ENCODE data around the gene TRMT10B. TPM values are rescaled to one million over a fixed set of nuclear protein-coding genes. Genes with fewer than 3 reads are reported as not detected.
"Not testable (repeated sequence)": the region's sequence is repeated elsewhere in the genome, so short reads cannot be mapped to it uniquely, and the experiment has no call there.

The TRMT10B gene
- total RNA-seq, 6 experiments from 2014 or later = 2.1 to 3.1 (median 2.6) TPM

DNA sequence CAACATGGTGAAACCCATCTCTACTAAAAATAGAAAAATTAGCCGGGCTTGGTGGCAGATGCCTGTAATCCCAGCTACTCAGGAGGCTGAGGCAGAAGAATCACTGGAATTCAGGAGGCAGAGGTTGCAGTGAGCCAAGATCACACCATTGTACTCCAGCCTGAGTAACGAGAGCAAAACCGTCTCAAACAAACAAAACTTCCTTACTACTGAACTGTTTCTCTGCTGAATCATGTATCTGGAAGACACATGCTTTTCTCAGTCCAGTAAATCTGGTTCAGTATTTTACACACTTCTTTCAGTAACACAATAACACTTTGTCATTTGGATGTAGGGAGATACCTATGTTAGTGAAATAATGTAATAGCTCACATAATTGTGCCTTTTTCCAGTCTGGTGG lies 7.9 kb downstream of the TRMT10B start:
- no peak for TF ChIP-seq CTCF (IDR thresholded peaks at IDR 0.05)
- H3K27ac Mint-ChIP-seq = peak overlapping the region; percentile 86
- H3K27me3 Mint-ChIP-seq (ENCODE audit: insufficient read depth) = no peaks in the 10 kb centered on the region; the same call in 1 of the 2 replicates
- DNase-seq = peak; percentile 81
- no peaks in the 10 kb centered on the region; the same call in 1 of the 2 replicates for H3K9me3 Mint-ChIP-seq
- H3K36me3 Mint-ChIP-seq (ENCODE audit: low read depth) = peaks cover 4% of the 10 kb centered on the region; the same call in 1 of the 2 replicates
- peak overlapping the region; percentile 65; the same call in 1 of the 2 replicates for H3K4me3 Mint-ChIP-seq
- peaks cover 22% of the 10 kb centered on the region for H3K4me1 Mint-ChIP-seq (ENCODE audit: low read depth)

DNA sequence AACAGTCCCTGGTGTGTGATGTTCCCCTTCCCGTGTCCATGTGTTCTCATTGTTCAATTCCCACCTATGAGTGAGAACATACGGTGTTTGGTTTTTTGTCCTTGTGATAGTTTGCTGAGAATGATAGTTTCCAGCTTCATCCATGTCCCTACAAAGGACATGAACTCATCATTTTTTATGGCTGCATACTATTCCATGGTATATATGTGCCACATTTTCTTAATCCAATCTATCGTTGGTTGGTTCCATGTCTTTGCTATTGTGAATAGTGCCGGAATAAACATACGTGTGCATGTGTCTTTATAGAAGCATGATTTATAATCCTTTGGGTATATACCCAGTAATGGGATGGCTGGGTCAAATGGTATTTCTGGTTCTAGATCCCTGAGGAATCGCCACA lies 11.7 kb downstream of the TRMT10B start:
- not testable (repeated sequence) for H3K36me3 Mint-ChIP-seq (ENCODE audit: low read depth); H3K9me3 Mint-ChIP-seq; H3K27me3 Mint-ChIP-seq (ENCODE audit: insufficient read depth); DNase-seq; H3K4me3 Mint-ChIP-seq; H3K27ac Mint-ChIP-seq
- peaks cover 20% of the 10 kb centered on the region for H3K4me1 Mint-ChIP-seq (ENCODE audit: low read depth)

GRCh38 chr9:37769306-37769705 lies 15.7 kb downstream of the TRMT10B start:
- H3K4me1 Mint-ChIP-seq (ENCODE audit: low read depth) = peaks cover 4% of the 10 kb centered on the region
- H3K36me3 Mint-ChIP-seq (ENCODE audit: low read depth) = peaks cover 8% of the 10 kb centered on the region
- no peak overlapping the region for H3K27ac Mint-ChIP-seq
- TF ChIP-seq CTCF (IDR thresholded peaks at IDR 0.05) = no peak
- DNase-seq = no peak
- H3K4me3 Mint-ChIP-seq = no peak overlapping the region
- H3K9me3 Mint-ChIP-seq = no peaks in the 10 kb centered on the region; the same call in 1 of the 2 replicates
- H3K27me3 Mint-ChIP-seq (ENCODE audit: insufficient read depth) = no peaks in the 10 kb centered on the region; the same call in 1 of the 2 replicates

DNA sequence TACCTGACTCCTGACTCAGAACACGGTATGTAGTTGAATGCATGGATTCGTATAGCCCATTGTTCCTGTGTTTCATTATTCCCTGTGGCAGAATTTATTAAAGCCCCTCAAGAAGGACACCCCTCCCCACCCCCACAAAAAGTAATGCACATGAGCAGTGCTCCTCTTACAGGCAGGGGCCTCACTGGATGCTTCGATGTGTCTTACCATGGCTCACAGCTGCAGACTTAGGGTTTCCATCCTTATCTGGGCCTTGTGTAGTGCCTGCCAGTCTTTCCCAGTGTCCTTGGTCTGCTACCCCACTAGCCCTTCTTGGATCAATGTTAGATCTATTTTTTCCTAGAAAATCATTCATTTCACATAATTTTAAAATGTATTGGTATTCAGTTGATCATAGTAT lies 16.4 kb downstream of the TRMT10B start:
- H3K9me3 Mint-ChIP-seq = no peaks in the 10 kb centered on the region; the same call in 1 of the 2 replicates
- no peaks in the 10 kb centered on the region; the same call in none of the 2 replicates for H3K27me3 Mint-ChIP-seq (ENCODE audit: insufficient read depth)
- H3K4me3 Mint-ChIP-seq = no peak overlapping the region
- no peak overlapping the region for H3K27ac Mint-ChIP-seq
- no peak for DNase-seq
- TF ChIP-seq CTCF (IDR thresholded peaks at IDR 0.05) = no peak
- H3K4me1 Mint-ChIP-seq (ENCODE audit: low read depth) = peaks cover 11% of the 10 kb centered on the region
- H3K36me3 Mint-ChIP-seq (ENCODE audit: low read depth) = peaks cover 12% of the 10 kb centered on the region

GRCh38 chr9:37775216-37775919 lies 21.8 kb downstream of the TRMT10B start:
- peak overlapping the region; percentile 32; the same call in 1 of the 2 replicates for H3K4me3 Mint-ChIP-seq
- peak; percentile 37 for DNase-seq
- TF ChIP-seq CTCF (IDR thresholded peaks at IDR 0.05) = no peak
- H3K27ac Mint-ChIP-seq = peak overlapping the region; percentile 70
- H3K9me3 Mint-ChIP-seq = no peaks in the 10 kb centered on the region
- H3K27me3 Mint-ChIP-seq (ENCODE audit: insufficient read depth) = no peaks in the 10 kb centered on the region; the same call in 1 of the 2 replicates
- H3K4me1 Mint-ChIP-seq (ENCODE audit: low read depth) = peaks cover 35% of the 10 kb centered on the region
- peaks cover 24% of the 10 kb centered on the region for H3K36me3 Mint-ChIP-seq (ENCODE audit: low read depth)

GRCh38 chr9:37776328-37776727 lies 22.7 kb downstream of the TRMT10B start:
- Mint-ChIP-seq H3K4me3 (no peak overlapping the region), H3K36me3 (ENCODE audit: low read depth) (peaks cover 32% of the 10 kb centered on the region), H3K27me3 (ENCODE audit: insufficient read depth) (no peaks in the 10 kb centered on the region; the same call in 1 of the 2 replicates), H3K4me1 (ENCODE audit: low read depth) (peaks cover 35% of the 10 kb centered on the region), H3K9me3 (no peaks in the 10 kb centered on the region), H3K27ac (peak overlapping the region; percentile 56)
- TF ChIP-seq CTCF (IDR thresholded peaks at IDR 0.05) = no peak
- DNase-seq = peak; percentile 80

Measured in HFFc6 (cell line).